GM12892 (cell line): ENCODE data around the gene RPS6KB1.
"Not testable (repeated sequence)": the region's sequence is repeated elsewhere in the genome, so short reads cannot be mapped to it uniquely, and the experiment has no call there.

ENCODE experiments used
- DNase-seq: peaks from one replicate; pipeline ENCODE4 v3.0.0; 2011; ENCODE audit not compliant: insufficient read length
- FAIRE-seq: peaks from 2 replicates; lab custom pipeline; 2011; peaks lifted over from hg19 to GRCh38; lab: Jason Lieb, UNC
- POLR2A ChIP-seq: IDR thresholded peaks from 2 replicates; pipeline ENCODE4 v1.6.1; 2011; ENCODE audit warnings: low read depth, low read length, control low read depth
- POLR2AphosphoS5 ChIP-seq: IDR thresholded peaks from 2 replicates; pipeline ENCODE4 v1.6.1; 2011; ENCODE audit warnings: low read depth, low read length, control low read depth
- TAF1 ChIP-seq: IDR thresholded peaks from 2 replicates; pipeline ENCODE4 v1.6.1; 2011; ENCODE audit warnings: low read depth, mild to moderate bottlenecking, control low read depth, low read length, borderline replicate concordance

Gene RPS6KB1

GRCh38 chr17:59856859-59857794 is 35.8 kb upstream of the RPS6KB1 start:
- no peak for FAIRE-seq
- DNase-seq: no peak

GRCh38 chr17:59858167-59858816 is 34.6 kb upstream of the RPS6KB1 start:
- FAIRE-seq (no peak), DNase-seq (no peak)
- TF ChIP-seq POLR2A (no peak), TAF1 (no peak), POLR2AphosphoS5 (no peak)

More at GRCh38 chr17:59856859-59857794, 35.8 kb upstream of the RPS6KB1 start:
- TF ChIP-seq TAF1: no peak
- TF ChIP-seq POLR2AphosphoS5: no peak
- TF ChIP-seq POLR2A: no peak

- TF ChIP-seq POLR2AphosphoS5: no peak
- no peak for FAIRE-seq
- no peak for DNase-seq
These were observed 34.0 kb upstream of the RPS6KB1 start for GRCh38 chr17:59858932-59859331.

- FAIRE-seq: peak; percentile 17
- TF ChIP-seq TAF1 (no peak), POLR2AphosphoS5 (no peak), POLR2A (no peak)
- no peak for DNase-seq
These were observed 33.4 kb upstream of the RPS6KB1 start for GRCh38 chr17:59859444-59860025.

- TF ChIP-seq POLR2A (no peak), TAF1 (no peak), POLR2AphosphoS5 (no peak)
- FAIRE-seq (no peak), DNase-seq (no peak)
These were observed 29.3 kb upstream of the RPS6KB1 start for GRCh38 chr17:59863616-59864015.

- FAIRE-seq: no peak
- TF ChIP-seq TAF1 (no peak), POLR2AphosphoS5 (no peak), POLR2A (no peak)
- no peak for DNase-seq
These were observed 23.0 kb upstream of the RPS6KB1 start for GRCh38 chr17:59869941-59870218.

- FAIRE-seq (no peak), DNase-seq (no peak)
- TF ChIP-seq POLR2AphosphoS5: no peak
- TF ChIP-seq POLR2A: no peak
- no peak for TF ChIP-seq TAF1
These were observed 22.4 kb upstream of the RPS6KB1 start for GRCh38 chr17:59870482-59870881.

GRCh38 chr17:59872351-59872750 is 20.6 kb upstream of the RPS6KB1 start:
- DNase-seq (no peak), FAIRE-seq (no peak)
- TF ChIP-seq TAF1 (no peak), POLR2AphosphoS5 (no peak), POLR2A (no peak)

- FAIRE-seq: not testable (repeated sequence)
These were observed 19.5 kb upstream of the RPS6KB1 start for GRCh38 chr17:59873414-59873813.

GRCh38 chr17:59874376-59874775 is 18.5 kb upstream of the RPS6KB1 start:
- DNase-seq (no peak), FAIRE-seq (no peak)
- no peak for TF ChIP-seq TAF1
- TF ChIP-seq POLR2AphosphoS5: no peak
- TF ChIP-seq POLR2A: no peak

More at GRCh38 chr17:59873414-59873813, 19.5 kb upstream of the RPS6KB1 start:
- DNase-seq: not testable (repeated sequence)

GRCh38 chr17:59876107-59876506 is 16.8 kb upstream of the RPS6KB1 start:
- DNase-seq (no peak), FAIRE-seq (no peak)
- TF ChIP-seq POLR2A: no peak
- TF ChIP-seq POLR2AphosphoS5: no peak
- TF ChIP-seq TAF1: no peak

GRCh38 chr17:59877965-59878364 is 15.0 kb upstream of the RPS6KB1 start:
- no peak for FAIRE-seq
- TF ChIP-seq TAF1 (no peak), POLR2AphosphoS5 (no peak), POLR2A (no peak)
- DNase-seq: no peak
